ENCODE data around the gene CHST15.

Gene CHST15

DNA sequence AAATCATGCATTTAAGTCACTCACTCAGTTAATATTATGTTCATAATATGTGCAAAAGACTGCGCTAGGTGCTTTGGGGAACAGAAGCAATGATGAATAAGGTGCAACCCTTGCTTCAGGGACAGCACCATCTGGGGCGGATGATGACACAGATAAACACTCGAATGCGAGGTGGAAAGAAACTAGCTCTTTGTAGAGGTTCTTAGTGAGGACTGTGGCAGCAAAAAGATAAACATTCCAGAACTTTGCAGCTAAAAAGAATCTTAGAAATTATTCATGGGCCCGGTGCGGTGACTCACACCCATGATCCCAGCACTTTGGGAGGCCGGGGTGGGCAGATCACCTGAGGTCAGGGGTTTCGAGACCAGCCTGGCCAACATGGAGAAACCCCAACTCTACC is 29.8 kb upstream of the CHST15 start:
- Histone ChIP-seq H3K4me3 (IDR thresholded peaks at IDR 0.05; ENCODE audit: insufficient read depth, low read depth, low read length) (no peak overlapping the region), H3K4me1 (ENCODE audit: low read depth, poor library complexity, severe bottlenecking) (peaks cover 12% of the 10 kb centered on the region), H3K4me2 (no peak overlapping the region), H3K79me2 (ENCODE audit: insufficient read depth, low read depth) (no peaks in the 10 kb centered on the region), H4K20me1 (ENCODE audit: insufficient read depth) (no peaks in the 10 kb centered on the region), H2AFZ (ENCODE audit: low read depth) (no peak overlapping the region), H3K27me3 (ENCODE audit: insufficient read depth, low read depth) (no peaks in the 10 kb centered on the region), H3K27ac (no peak overlapping the region), H3K36me3 (ENCODE audit: insufficient read depth) (no peaks in the 10 kb centered on the region), H3K9ac (no peak overlapping the region)
- TF ChIP-seq, protein P1, sequence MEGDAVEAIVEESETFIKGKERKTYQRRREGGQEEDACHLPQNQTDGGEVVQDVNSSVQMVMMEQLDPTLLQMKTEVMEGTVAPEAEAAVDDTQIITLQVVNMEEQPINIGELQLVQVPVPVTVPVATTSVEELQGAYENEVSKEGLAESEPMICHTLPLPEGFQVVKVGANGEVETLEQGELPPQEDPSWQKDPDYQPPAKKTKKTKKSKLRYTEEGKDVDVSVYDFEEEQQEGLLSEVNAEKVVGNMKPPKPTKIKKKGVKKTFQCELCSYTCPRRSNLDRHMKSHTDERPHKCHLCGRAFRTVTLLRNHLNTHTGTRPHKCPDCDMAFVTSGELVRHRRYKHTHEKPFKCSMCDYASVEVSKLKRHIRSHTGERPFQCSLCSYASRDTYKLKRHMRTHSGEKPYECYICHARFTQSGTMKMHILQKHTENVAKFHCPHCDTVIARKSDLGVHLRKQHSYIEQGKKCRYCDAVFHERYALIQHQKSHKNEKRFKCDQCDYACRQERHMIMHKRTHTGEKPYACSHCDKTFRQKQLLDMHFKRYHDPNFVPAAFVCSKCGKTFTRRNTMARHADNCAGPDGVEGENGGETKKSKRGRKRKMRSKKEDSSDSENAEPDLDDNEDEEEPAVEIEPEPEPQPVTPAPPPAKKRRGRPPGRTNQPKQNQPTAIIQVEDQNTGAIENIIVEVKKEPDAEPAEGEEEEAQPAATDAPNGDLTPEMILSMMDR (conservative IDR thresholded peaks at IDR 0.05; ENCODE audit: low read depth, low read length): no peak

DNA sequence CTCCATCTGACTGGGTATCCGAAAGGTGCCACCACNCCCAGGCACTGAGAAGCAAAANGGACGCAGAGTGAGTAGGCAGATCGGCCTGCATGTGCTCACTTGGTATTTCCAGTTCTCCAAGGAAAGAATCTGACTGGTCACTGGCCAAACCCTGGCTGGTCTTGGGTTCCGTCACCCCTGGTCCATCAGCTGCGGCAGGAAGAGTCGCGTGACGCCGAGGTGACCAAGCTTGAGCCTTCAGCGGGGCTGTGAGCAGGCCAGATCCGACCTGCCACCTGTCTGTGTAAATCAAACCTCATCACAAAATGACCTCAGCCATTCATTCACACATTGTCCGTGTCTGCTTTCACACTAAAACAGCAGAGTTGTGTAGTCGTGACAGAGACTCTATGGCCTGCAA is 28.8 kb upstream of the CHST15 start:
- no peaks in the 10 kb centered on the region for H3K79me2 ChIP-seq (ENCODE audit: insufficient read depth, low read depth)
- H3K4me1 ChIP-seq (ENCODE audit: low read depth, poor library complexity, severe bottlenecking): peaks cover 17% of the 10 kb centered on the region
- H3K27me3 ChIP-seq (ENCODE audit: insufficient read depth, low read depth): no peaks in the 10 kb centered on the region
- H4K20me1 ChIP-seq (ENCODE audit: insufficient read depth): no peaks in the 10 kb centered on the region
- TF ChIP-seq, protein P1 (conservative IDR thresholded peaks at IDR 0.05; ENCODE audit: low read depth, low read length): no peak
- H3K4me3 ChIP-seq (IDR thresholded peaks at IDR 0.05; ENCODE audit: insufficient read depth, low read depth, low read length): no peak overlapping the region
- H3K4me2 ChIP-seq: no peak overlapping the region
- no peak overlapping the region for H2AFZ ChIP-seq (ENCODE audit: low read depth)
- H3K27ac ChIP-seq: no peak overlapping the region
- H3K36me3 ChIP-seq (ENCODE audit: insufficient read depth): no peaks in the 10 kb centered on the region
- no peak overlapping the region for H3K9ac ChIP-seq

DNA sequence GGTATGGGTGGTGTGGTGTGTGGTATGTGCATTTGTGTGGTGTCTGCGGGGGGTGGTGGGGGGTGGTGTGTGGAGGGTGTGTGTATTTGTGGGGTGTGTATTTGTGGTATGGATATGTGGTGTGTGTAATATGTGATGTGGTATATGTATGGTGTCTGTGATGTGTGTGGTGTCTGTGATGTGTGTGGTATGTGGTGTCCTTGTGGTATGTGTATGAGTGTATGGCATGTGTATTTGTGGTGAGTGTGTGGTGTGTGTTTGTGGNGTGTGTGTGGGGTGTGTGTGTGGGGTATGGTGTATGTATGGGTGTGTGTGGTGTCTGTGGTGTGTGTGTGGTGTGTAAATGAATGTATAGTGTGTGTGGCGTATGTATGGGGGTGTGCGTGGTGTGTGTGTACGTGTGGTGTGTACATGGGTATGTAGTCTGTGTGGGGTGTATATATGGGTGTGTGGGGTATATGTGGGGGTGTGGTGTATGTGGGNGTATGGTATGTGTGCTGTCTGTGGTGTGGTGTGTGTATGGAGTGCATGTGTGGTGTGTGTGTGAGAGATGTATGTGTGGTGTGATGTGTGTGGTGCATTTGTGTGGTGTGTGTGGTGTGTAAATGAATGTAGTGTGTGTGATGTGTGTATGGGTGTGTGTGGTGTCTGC is 27.1 kb upstream of the CHST15 start:
- Histone ChIP-seq H3K27me3 (ENCODE audit: insufficient read depth, low read depth) (no peaks in the 10 kb centered on the region), H3K4me1 (ENCODE audit: low read depth, poor library complexity, severe bottlenecking) (peaks cover 16% of the 10 kb centered on the region), H3K36me3 (ENCODE audit: insufficient read depth) (no peaks in the 10 kb centered on the region), H3K79me2 (ENCODE audit: insufficient read depth, low read depth) (no peaks in the 10 kb centered on the region), H3K4me2 (no peak overlapping the region), H3K9ac (no peak overlapping the region), H3K4me3 (IDR thresholded peaks at IDR 0.05; ENCODE audit: insufficient read depth, low read depth, low read length) (no peak overlapping the region), H2AFZ (ENCODE audit: low read depth) (no peak overlapping the region), H4K20me1 (ENCODE audit: insufficient read depth) (no peaks in the 10 kb centered on the region), H3K27ac (no peak overlapping the region)
- TF ChIP-seq, protein P1 (conservative IDR thresholded peaks at IDR 0.05; ENCODE audit: low read depth, low read length): no peak

DNA sequence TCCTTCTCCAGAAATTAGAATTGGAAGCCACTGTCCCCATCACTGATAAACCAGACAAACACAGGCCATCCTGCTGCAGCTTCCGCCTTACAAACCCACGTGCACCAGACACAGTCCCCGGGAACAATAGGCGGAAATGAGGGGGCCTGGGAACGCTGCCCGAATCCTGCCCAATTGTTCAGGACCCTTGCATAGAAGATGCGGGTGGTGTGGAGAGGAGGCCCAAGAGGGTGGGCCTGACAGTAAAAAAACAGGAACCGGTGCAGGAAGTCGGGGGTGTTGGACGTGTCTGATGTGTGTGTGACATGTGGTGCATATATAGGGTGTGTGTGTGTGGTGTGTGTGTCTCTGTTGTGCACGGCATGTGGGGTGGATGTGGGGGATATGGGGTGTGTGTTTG is 26.5 kb upstream of the CHST15 start:
- H3K4me1 ChIP-seq (ENCODE audit: low read depth, poor library complexity, severe bottlenecking): peaks cover 14% of the 10 kb centered on the region
- H2AFZ ChIP-seq (ENCODE audit: low read depth): no peak overlapping the region
- H3K27ac ChIP-seq: no peak overlapping the region
- H3K36me3 ChIP-seq (ENCODE audit: insufficient read depth): no peaks in the 10 kb centered on the region
- H3K9ac ChIP-seq: no peak overlapping the region
- TF ChIP-seq, protein P1 (conservative IDR thresholded peaks at IDR 0.05; ENCODE audit: low read depth, low read length): no peak
- no peaks in the 10 kb centered on the region for H3K27me3 ChIP-seq (ENCODE audit: insufficient read depth, low read depth)
- H3K79me2 ChIP-seq (ENCODE audit: insufficient read depth, low read depth): no peaks in the 10 kb centered on the region
- H4K20me1 ChIP-seq (ENCODE audit: insufficient read depth): no peaks in the 10 kb centered on the region
- H3K4me2 ChIP-seq: no peak overlapping the region
- H3K4me3 ChIP-seq (IDR thresholded peaks at IDR 0.05; ENCODE audit: insufficient read depth, low read depth, low read length): no peak overlapping the region
